NCI-H2171 (cell line): Measurements from ENCODE around the gene NRXN3.
A peak's percentile ranks its signal among the peaks of the same experiment; 100 is the strongest.

Source experiments
- DNase-seq: peaks from one replicate; lab custom pipeline; 2025; lab: John Stamatoyannopoulos, UW

The NRXN3 gene

DNA sequence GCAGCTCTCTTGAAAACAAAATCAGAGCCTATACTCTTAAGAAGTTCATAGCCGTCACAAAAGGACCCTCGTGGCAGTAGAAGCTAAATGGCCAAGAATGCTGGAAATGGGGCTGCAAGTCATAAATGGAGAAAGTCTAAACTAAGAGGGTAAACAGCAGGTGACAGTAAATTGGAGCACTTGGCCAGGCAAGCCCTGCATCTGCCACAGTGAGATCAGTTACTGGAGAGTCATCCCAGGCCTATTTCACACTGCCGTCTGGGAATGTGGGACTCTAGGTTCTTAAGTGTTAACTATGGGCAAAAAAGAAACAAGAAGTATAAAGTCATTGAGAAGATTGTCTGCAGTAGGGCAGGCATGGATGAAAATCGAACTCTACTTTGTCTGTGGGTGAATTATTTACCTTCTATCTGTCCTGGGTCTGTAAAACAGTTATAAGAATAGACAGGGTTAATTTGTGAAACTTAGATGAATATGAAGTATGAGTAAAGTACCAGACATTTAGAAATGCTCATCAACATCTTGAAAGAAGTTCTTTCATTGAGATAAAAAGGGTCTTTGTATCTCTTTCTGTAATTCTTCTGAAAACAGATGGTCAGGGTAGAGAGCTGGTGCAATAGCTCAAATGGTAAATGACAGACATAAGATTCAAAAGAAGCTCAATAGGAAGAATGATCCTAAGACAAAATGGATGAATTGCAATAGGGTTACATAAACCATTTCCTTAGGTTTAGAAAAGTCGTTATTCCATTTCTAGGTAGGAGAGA, 1248.7 kb downstream of the NRXN3 start:
- peak; percentile 67 for DNase-seq

GRCh38 chr14:79419571-79420327, 1249.6 kb downstream of the NRXN3 start:
- DNase-seq, result no peak

DNA sequence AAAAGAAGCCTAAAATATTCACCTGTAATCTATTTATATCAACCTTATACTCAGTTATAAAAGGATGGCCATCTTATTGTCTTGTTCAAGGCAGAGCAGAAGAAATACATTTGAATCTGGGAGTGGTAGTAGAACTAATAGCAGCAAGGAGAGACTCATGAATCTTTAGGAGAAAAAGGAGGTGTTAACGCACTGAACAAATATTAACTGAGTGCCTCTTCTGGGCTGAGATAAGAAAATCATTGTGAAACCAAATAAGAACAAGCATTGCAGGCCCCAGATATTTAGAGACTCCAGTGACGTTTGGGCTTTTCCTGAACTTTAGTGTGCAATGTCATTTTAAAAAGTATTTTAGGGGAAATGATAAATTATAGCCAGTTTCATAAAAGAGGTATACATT, 1250.6 kb downstream of the NRXN3 start:
- DNase-seq, result no peak

DNA sequence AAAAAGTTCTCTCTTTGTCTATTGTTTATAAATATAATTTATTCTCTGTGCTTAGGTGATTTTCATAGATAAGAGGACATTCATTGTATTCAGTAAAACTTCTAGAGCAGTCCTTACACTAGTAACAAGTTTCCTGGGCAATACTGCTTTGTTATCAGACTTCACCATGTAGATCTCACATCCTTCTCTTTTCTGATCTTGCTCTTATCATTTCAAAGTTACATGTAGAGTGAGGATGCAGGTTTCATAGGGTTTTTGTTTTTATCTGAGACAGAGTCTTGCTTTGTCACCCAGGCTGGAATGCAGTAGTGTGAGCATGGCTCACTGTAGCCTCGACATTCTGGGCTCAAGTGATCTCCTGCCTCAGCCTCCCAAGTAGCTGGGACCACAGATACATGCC, 1251.6 kb downstream of the NRXN3 start:
- DNase-seq, result no peak

DNA sequence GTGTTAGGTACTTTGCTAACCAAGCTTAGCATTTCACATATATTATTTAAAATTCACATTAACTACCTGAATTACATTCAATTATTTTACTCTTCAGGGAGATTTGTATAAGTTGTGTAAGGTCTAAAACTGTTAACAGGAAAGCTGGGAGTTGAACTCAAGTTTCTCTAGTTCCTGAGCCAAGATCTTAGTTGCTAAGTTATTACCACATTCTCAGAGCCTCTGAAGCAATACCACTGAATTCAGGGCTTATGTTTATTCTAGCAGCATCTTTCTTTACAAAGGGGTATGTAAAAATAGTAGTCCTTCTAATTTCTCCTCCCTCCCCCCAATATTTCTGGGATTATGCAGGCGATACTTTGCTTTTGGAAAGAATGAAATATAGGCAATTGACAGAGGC, 1254.3 kb downstream of the NRXN3 start:
- no peak for DNase-seq

DNA sequence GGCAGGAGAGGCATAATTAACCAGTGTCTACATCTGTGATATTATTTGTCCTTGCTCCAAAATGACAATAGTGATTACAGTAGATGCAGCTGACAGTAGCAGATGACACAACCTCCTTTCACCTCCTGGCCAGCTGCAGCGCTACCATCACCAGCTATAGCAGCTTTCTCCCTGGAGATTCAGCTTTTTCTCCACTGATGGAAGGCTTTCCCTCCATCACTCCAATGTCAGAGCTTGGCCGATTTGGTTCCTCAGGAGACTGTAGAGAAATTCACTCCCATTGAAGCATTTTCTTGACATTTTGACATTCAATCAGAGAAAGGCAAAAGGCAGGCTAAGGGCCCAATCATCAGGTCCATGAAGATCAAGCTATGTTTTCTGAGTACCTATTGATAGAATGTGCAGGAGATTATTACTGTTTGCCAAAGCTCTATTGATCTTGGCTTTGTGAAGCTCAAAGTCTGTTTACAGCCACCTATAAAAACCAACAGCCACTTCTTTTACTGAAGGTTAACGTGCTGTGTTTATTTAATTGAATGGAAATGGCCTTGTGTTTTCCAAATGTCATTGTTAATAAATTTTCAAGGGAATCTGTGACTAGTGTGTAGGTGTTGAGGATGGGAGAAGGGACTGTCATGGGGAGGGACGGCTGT, 1256.1 kb downstream of the NRXN3 start:
- peak; percentile 59 for DNase-seq

DNA sequence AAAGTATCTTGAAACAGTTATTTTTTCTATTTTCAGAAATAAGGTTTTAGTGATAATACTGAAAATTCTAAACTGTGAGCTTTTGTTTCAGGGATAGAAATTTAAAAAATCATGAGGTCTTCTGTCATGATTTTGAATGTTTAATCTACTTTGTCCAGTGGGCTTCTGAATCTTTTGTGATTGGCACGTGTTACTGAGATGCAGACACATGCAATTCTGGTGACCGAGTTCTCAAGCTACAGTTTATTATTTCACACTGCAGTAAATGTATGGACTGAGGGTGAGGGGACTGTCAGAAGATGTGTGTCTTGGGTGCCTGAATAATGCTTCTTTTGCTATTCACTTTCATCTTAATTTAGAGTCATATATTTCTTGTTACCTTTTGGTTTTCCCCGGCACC, 1262.5 kb downstream of the NRXN3 start:
- no peak for DNase-seq

GRCh38 chr14:79436335-79436734, 1266.2 kb downstream of the NRXN3 start:
- no peak for DNase-seq

- DNase-seq, result no peak
These were observed 1267.8 kb downstream of the NRXN3 start for GRCh38 chr14:79437951-79438350.

- no peak for DNase-seq
These were observed 1268.6 kb downstream of the NRXN3 start for GRCh38 chr14:79438696-79439342.

DNA sequence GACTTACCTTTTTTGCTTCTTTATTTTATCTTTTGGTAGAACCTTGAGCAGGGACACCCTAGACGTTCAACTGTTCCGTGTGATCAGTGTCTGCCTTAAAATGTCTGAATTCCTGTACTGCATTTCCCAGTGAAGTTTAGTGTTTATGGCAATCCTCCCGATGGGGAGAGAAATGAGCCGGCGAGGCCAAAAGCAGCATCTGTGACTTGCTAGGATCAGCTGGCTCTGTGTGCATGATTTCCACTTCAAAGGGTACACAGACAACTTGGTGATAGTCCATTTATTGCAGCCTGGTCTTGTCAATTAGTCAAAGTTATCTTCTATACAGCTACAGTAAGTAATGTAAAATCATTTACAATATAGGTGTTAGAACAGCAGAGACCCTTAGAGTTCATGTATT, 1272.6 kb downstream of the NRXN3 start:
- DNase-seq, result peak; percentile 76

DNA sequence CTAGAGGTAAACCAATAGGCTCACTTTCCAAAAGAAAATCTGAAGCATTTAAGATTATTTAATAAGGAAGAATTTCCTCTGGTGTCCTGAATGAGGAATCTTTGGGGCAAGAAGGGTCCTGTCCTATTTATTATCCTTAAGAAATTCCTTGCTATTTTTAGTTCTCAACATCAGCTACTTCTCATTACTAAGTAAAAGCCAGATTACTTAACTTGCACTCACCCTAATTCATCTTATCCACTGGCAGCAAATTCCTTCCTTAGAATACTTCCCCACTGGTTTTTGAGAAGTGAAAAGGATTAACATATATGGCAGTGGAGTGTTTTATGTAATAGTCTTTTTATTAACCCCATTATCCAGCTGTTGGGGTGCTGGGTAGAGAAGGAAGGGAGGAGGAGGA, 1273.4 kb downstream of the NRXN3 start:
- DNase-seq, result no peak

DNA sequence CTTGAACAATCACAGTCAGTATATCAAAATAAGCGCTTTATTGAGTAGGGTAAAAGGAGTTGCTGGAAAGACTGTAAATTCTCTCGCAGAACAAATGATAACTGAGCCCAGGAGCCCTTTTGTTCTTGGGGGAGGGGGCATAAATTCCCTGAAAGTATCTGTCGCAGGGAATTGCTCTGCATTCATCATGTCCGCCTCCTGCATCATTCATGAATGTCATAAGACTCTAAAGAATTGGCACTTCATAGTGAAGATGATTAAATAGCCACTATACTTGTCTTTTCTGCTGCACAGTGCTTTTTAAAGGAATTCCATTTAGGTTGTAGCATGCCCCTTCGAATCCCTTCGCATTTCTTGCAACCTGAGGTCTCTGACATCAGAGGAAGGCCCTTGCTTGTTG, 1278.8 kb downstream of the NRXN3 start:
- no peak for DNase-seq

- DNase-seq, result no peak
These were observed 1281.4 kb downstream of the NRXN3 start for GRCh38 chr14:79451601-79452000.

DNA sequence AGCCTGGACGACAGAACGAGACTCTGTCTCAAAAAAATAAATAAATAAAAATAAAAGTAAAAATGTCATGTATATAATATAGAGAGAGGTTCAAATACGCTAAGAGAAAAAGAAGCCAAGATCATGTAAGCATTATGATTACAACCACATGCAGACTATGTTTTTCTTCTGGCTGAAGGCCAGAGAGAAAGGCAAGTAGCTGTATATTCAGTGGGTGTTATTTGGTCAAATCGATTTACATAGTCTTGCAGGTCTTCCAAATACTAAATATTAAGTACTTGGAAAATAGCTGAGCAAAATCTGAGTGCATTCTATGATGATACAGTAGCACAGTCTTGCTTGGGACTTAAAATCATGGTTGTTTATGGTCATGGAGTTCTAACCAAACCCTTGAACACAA, 1283.1 kb downstream of the NRXN3 start:
- no peak for DNase-seq

DNA sequence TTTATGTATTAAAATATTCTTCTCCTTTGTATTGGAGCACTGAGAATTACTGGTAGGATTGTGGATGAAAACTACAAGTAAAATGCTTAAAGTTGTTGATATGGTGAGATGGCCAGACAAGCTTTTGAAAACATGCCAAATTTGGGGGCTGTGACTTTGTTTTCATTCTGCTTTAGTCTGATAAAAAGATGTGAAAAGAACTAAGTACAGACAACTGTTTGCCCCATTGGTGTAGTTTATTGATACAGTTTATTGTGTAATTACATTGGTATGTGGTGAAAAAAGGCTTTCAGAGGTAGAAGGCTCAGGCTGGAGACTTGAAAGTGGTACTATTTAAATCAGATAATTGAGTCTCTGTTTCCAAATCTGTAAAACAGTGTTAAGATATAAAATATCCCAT, 1294.3 kb downstream of the NRXN3 start:
- no peak for DNase-seq

DNA sequence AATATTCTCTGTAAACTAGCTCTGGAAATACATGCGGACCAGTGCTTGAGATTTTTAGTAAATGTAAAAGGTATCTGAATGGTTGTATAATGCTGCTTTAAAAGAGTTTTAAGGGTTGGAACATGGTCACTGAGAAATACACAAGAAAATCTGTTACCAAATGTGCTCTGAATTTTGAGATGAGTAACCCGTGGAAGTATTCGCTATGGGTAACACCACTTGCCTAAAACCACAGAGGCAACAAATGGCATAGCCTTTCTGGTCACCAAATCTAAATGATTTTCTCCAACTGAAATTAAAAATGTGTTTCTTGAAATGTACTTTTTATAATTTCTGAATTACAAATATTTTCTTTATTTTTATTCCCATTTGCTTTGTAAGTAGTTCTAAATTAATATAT, 1295.5 kb downstream of the NRXN3 start:
- DNase-seq, result no peak

- DNase-seq, result peak; percentile 51
These were observed 1296.9 kb downstream of the NRXN3 start for GRCh38 chr14:79466938-79467527.

- DNase-seq, result no peak
These were observed 1297.7 kb downstream of the NRXN3 start for GRCh38 chr14:79467835-79468234.

DNA sequence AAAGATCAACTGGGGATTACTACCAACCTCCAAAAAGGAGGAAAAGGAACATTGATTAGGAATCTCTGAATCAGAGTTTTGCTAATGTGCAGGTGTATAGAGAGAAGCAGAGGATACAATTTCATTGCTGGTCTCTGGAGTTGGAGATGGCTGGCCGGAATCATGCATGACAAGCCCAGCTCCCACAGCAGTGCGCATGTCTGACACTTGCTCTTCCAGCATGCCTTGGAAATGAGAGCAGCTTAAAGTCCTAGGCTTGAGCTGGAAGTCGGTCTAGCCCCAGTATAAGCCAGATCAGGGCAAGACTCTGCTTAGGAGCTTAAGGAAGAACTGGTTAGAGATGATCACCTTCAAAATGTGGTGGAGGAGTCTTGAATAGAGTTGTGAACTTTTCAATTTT, 1298.3 kb downstream of the NRXN3 start:
- DNase-seq, result no peak

DNA sequence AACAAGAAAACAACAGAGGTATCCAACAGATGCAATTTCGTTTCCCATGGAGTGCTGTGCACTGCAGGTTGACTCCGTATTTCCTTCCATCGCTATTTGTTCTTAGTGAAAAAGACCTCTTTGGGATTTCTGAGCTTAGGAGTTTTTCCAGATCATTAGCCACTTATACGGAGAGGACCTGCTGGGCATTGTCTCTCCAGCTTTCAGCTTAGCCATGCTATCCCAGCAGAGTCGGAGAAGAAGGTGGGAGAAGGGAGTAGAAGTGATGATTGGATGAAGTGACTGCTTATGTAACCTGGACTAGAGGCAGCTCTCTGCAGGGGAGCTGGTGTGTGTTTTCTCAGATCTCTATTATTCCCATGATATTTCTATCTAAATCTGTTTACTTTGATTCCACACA, 1303.5 kb downstream of the NRXN3 start:
- no peak for DNase-seq

DNA sequence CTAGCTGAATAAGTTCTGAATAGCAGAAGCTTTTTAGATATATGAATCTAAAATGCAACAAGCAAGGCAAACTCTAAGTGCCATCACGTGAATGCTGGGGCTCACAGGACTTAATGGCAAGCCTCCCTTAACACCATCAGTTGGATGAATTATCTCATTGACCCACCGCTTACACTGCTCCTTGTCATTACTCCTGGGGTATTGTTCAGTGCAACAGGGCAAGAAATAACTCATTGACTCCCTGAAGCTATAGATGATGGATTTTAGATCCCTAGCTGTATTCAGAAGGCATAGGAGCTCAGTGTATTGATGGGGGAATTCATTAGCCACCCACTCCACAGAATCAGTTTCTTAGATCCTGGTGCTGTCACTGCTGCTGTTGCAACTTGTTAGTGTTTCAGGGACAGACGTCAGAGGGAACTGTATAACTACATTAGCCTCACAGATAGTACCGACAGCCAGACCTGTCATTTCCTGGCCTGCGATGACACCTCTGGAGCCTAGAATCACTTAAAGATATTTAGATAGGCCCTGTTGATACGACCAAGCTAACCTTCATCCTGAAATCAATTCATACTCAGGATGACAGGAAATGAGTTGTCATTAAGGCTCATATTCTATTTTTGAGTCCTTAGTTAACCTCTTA, 1305.8 kb downstream of the NRXN3 start:
- no peak for DNase-seq
